NCI-H146 (cell line): ENCODE results near the gene COL8A1.
A peak's percentile ranks its signal among the peaks of the same experiment; 100 is the strongest.

Experiments used
- DNase-seq: peaks from one replicate; lab custom pipeline; 2025; lab: John Stamatoyannopoulos, UW

The COL8A1 gene

DNA sequence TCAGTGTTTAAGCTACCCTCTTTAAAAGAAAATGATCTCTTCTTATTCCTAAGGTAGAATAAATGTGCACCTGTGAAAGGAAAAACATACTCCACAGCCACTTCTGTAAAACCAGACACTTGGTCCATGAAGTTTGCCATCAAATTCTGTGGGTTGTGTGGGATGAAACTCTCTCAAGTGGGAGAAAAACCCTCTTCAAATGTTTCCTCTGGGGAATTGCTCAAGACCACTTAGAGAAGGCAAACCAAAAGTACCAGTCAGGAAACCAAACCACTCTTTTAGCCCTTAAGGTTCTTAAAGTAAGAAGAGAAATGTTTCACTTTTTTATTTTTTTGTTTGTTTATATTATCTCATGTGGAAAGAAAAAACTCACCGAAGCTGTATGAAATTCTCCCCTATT is 1.2 kb downstream of the COL8A1 start:
- DNase-seq, result no peak

GRCh38 chr3:99640214-99640851 is 1.9 kb downstream of the COL8A1 start:
- DNase-seq, result no peak

DNA sequence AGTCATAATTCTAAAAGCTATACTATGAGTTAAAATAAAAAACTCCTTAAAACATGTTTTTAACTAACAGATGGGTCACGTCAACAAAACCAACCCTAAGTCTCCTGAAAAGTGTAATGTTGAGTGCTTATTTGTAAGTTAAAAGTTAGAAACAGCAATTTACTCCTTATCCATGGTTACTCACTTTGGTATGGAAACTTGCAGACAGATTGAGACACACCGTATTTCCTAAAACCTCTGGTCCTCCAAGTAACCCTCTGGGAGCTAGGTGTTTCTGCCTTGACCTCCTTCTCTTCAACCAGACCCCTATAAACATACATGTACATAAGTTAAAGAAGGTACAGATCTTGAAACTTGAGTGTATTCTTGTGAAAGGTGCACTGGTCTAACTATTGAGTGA is 3.1 kb downstream of the COL8A1 start:
- DNase-seq, result no peak

DNA sequence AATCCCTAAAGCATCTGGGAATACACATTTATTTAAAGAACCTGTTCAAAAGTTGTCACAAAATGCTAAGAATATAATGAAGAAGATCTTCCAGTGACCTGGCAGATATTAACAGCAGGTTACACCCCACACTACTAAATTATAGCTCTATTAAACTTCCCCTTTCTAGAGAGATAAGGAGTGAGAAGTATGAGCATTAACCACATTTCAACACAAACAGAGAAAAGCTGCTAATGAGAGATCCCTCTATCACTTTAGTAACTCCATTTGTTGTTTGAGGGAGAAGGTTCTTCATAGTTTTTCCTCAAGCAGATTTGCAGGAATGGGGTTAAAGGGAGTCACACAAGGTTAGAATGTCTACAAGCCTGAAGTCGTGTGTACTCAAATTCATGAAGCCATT is 3.6 kb downstream of the COL8A1 start:
- no peak for DNase-seq

DNA sequence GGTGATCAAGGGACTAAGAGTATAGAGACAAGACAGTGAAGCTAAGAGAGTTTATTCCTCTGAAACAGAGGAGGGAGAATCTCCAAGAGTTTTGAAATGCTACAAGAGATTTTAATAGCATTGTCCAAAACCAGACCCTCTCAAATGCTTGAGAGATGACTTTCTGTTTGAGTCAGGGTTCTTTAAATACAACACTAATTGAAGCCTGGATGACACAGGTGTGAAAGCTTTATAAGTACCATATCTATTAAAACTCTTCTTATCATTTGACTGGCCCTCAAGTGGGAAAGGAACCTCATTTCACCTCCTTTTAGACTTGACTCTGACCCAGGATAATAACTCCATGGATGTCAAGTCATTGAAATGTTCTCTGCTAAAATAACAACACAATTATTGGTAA is 5.6 kb downstream of the COL8A1 start:
- no peak for DNase-seq

DNA sequence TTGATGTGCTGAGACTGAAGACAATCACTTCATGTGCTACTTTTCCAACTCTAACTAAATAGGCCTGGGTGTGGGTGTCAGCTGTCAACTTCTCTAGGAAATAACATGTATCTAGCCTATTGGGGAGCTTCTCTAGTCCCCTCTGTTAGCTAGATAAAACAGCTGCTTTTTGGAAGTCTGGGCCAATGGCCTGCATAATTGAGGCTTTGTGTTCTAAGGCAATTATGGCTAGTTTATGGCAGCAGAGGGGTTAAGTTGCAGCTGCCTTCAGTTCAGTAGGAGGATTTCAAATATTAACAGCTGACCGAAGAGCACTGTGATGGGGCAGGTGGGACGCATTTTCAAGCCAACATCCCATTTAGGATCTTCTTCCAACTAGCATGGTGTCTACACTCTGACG is 6.4 kb downstream of the COL8A1 start:
- DNase-seq, result no peak

GRCh38 chr3:99645277-99646106 is 7.1 kb downstream of the COL8A1 start:
- DNase-seq, result peak; percentile 11

DNA sequence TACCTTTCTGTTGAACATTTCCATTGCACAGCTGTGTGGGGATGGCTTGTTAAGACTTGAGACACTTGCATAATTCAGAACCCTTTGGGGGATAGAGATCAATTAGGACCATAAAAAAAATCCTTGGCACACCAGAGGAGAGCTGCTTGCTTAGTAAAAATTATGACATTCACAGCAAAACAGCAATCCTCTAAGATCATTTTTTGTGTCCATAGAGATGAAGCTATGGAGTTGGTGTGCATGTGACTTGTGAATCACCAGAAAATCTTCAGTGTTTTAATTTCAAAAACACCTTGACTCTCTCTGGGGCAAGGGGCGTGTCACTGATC is 7.7 kb downstream of the COL8A1 start:
- DNase-seq, result no peak

DNA sequence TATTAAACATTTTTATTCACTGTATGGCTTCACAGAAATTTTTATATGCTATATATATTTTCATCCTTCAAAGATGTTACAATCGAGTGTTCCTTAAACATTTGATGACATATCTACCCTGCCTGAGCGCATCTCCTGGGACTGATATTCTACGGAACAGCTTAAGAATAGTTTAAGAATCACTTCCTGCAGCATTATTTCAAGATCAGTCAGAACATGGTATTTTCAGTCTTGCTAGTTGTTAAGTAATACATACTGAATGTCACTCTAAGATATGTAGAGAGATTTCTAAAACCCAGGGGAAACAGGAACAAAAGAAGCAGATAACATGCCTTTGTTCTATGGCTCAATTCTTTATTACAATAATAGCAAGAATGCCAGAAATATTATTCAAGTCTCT is 8.7 kb downstream of the COL8A1 start:
- no peak for DNase-seq

DNA sequence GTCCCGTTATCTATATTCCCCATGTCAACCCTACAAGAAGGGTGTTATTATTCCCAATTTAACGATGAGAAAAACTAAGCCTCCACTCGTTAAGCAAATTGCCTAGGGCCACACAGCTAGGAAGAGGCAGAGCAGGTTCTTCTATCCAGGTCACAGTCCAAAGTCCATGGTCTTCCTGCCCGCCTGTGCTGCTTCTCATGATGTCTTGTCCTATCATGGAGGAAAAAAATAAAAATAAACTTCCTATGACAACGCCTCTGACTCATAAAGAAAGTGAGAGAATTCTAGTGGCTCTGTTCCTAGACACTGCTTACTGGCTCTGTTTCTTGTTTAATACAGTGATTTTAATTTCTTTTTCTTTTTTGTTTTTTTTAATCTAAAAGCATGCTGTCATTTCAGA is 9.7 kb downstream of the COL8A1 start:
- no peak for DNase-seq

DNA sequence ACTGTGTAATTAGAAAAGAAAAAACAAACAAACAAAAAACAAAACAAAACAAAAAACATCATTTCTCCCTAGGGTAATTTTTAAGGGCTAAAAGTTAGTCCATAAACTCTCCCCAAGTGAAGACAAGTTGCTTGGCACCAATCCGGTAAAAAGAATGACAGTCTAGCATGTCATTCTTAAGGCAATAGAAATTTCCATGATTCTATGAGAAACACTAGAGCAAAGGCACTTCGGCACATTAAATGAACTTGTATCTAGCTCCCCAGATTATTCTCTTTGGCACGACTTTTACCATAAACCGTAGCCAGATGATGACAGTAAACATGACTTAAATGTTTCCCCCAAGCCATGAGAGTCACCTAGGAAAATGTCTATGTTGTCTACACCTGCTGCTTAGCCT is 10.1 kb downstream of the COL8A1 start:
- DNase-seq, result no peak

DNA sequence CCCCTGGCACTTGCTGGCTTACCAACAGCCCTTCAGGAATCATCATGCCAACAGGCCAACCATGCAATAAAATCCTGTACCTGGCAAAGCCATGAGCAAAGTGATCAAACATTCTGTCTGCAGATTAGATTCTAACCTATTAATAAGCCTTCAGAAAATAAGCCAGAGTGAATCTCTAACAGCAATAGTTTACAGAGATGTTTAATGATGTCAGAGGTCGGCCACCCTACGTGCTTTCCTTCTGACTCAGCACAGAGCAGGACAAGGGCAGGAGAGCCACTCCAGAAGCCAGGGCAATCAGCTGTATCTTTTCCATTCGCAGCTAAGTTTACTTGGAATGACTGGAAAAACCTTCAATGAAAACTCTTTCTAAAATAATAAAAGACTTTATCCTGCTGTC is 13.1 kb downstream of the COL8A1 start:
- DNase-seq, result no peak

- DNase-seq, result no peak
Observed at GRCh38 chr3:99656624-99657023, 18.2 kb downstream of the COL8A1 start.

GRCh38 chr3:99658274-99658673 is 19.9 kb downstream of the COL8A1 start:
- no peak for DNase-seq

DNA sequence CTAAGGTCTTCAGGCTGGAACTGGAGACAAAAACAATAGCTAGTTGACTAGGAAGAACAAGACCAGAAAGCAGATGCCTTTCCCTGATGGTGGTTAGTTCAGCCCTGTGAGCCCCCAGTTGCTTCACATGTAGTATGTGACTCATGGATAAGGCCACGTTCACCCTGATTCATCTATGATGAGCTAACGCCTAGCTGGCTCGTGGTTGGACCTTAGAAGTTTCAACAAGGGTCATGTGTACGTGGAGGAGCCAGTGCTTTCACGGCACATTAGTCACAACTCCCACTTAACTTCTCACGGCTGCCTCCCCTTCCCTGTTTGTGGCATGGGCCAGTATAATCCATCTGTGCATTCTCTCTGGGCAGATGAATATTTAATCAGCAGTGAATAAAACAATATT is 20.6 kb downstream of the COL8A1 start:
- no peak for DNase-seq

DNA sequence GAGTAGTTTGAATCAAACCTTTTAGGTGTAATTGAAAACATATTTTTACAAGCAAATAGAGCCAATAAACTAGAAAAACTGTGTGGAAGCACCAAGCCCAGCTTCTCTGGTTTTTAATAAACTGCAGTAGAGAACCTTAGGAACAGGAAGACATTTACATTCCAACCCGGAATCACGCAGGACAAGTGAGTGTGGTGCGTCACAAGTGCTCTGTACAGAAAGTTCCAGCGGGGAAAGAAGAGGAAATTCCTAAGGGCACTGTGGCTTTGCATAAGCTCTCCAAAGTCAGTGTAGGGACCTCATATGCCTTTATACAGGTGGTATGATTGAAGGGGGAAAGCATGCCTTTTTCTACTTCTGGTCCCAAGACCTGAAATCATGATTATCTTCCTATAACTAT is 21.6 kb downstream of the COL8A1 start:
- DNase-seq, result no peak

DNA sequence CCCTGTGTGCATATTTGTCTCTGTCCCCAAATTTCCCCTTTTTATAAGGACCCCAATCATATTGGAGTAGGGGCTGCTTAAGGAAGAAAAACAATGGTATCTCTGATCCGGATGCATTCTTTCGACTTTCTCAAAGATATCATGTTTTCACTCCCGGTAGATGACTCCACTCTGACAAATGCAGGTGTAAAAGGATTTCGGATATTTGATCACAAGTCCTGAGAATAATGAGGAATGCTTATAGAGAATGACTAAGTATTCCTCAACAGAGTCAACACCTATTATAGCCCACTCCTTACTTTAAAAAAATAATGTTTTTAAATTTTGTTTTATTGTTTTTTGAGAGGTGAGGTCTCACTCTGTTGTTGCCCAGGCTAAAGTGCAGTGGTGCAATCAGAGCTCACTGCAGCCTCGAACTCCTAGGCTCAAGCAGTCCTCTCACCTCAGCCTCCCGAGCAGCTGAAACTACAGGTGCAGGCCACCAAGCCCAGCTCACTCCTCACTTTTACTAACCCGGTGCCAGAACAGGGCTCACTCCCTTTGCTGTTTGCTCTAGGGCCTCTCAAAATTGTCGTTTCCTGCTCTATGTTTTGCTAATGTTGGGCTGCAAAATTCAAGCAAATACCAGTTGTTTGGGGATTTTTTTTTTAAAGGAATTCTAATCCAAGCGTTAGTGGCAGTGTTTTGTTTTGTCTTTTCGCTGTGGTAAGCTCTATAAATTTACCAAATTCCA is 24.6 kb downstream of the COL8A1 start:
- no peak for DNase-seq

GRCh38 chr3:99663977-99664376 is 25.6 kb downstream of the COL8A1 start:
- no peak for DNase-seq

DNA sequence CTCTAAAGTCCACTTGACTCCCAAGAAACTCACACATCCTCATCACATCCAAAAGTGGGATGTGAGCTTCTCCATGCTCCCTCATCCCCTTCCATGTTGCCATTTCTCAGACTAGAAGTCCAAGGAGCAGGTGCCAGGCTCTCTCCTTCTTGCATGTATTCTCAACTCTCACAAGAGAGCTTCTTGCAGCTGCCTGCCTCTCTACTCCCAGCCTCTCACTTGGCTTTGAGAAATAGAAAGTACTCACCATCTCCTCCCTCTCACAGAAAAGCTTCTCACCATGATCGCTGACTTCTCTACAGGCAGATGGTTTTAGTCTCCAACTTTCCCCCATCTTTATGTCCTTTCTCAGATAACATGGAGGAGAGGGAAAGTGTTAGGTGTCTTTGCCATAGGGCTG is 26.6 kb downstream of the COL8A1 start:
- no peak for DNase-seq

- DNase-seq, result no peak
Observed at GRCh38 chr3:99666201-99666600, 27.8 kb downstream of the COL8A1 start.

GRCh38 chr3:99668044-99668443 is 29.6 kb downstream of the COL8A1 start:
- DNase-seq, result no peak

GRCh38 chr3:99669879-99670555 is 31.6 kb downstream of the COL8A1 start:
- no peak for DNase-seq

DNA sequence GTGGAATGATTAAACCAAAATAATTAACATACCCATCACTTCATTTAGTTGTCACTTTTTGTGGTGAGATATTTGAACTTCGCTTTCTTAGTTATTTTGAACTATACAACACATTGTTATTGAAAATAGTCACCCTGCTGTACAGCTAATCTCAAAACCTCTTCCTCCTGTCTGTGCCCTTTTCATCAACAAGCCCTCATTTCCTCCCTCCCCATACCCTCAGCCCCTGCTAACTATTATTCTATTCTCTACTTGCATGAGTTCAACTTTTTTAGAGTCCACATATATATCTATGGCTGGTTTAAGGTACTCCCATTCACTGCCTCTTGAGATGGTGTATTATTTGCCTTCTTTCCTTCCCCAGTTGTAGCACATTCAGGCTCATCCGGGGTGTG is 32.2 kb downstream of the COL8A1 start:
- DNase-seq, result no peak
